Measurements from ENCODE around the gene FOLR2.

The FOLR2 gene

GRCh38 chr11:72229925-72230763, 13.6 kb downstream of the FOLR2 start:
- no peak for DNase-seq (ENCODE audit: low read depth in 3 of 3)

GRCh38 chr11:72230764-72231365, 14.3 kb downstream of the FOLR2 start:
- DNase-seq (ENCODE audit: low read depth in 3 of 3), result no peak

- no peak for DNase-seq (ENCODE audit: low read depth in 3 of 3)
Observed at GRCh38 chr11:72231396-72232259, 15.0 kb downstream of the FOLR2 start.

- DNase-seq (ENCODE audit: low read depth in 3 of 3), result no peak
Observed at GRCh38 chr11:72232260-72233055, 15.9 kb downstream of the FOLR2 start.

GRCh38 chr11:72233056-72233772, 16.6 kb downstream of the FOLR2 start:
- DNase-seq (ENCODE audit: low read depth in 3 of 3), result no peak

GRCh38 chr11:72233773-72234513, 17.3 kb downstream of the FOLR2 start:
- no peak for DNase-seq (ENCODE audit: low read depth in 3 of 3)

GRCh38 chr11:72234514-72234830, 17.9 kb downstream of the FOLR2 start:
- no peak for DNase-seq (ENCODE audit: low read depth in 3 of 3)

- DNase-seq (ENCODE audit: low read depth in 3 of 3), result no peak
Observed at GRCh38 chr11:72234920-72235319, 18.3 kb downstream of the FOLR2 start.

GRCh38 chr11:72235351-72236057, 18.9 kb downstream of the FOLR2 start:
- DNase-seq (ENCODE audit: low read depth in 3 of 3), result no peak

- no peak for DNase-seq (ENCODE audit: low read depth in 3 of 3)
Observed at GRCh38 chr11:72236083-72236697, 19.6 kb downstream of the FOLR2 start.

- no peak for DNase-seq (ENCODE audit: low read depth in 3 of 3)
Observed at GRCh38 chr11:72236774-72237111, 20.1 kb downstream of the FOLR2 start.

- DNase-seq (ENCODE audit: low read depth in 3 of 3), result no peak
Observed at GRCh38 chr11:72237112-72237931, 20.7 kb downstream of the FOLR2 start.

- DNase-seq (ENCODE audit: low read depth in 3 of 3), result no peak
Observed at GRCh38 chr11:72238040-72238450, 21.5 kb downstream of the FOLR2 start.

GRCh38 chr11:72238492-72239312, 22.1 kb downstream of the FOLR2 start:
- no peak for DNase-seq (ENCODE audit: low read depth in 3 of 3)

GRCh38 chr11:72239313-72239848, 22.8 kb downstream of the FOLR2 start:
- DNase-seq (ENCODE audit: low read depth in 3 of 3), result no peak

GRCh38 chr11:72239849-72240460, 23.4 kb downstream of the FOLR2 start:
- no peak for DNase-seq (ENCODE audit: low read depth in 3 of 3)

Measured in stimulated activated CD4-positive, alpha-beta T cell treated with anti-CD3 and anti-CD28 coated beads, TNF-alpha, amount 100 ng/mL, for 4 hours (primary cell).